Endothelial cell of umbilical vein (primary cell): Measurements from ENCODE around the gene TJP3. TPM values are rescaled to one million over a fixed set of nuclear protein-coding genes. Genes with fewer than 3 reads are reported as not detected.

ENCODE experiments used
- BruUV-seq: library from RNA; stranded (reverse); fragments of 400-500 nt; replicated peaks from 2 replicates; lab custom pipeline; 2021; lab: Mats Ljungman, UMichigan
- CTCF ChIA-PET: fragments of 300-600, 350-600 bp; sonication (Branson Sonifier 250); formaldehyde crosslinking; loops from one replicate; lab custom pipeline; 2021; ENCODE audit warnings: antibody characterized with exemption, inconsistent platforms; lab: Charles Lee
- POLR2A ChIA-PET: fragments of 300-600, 350-600 bp; sonication (Branson Sonifier 250); formaldehyde crosslinking; loops from one replicate; lab custom pipeline; 2021; ENCODE audit warnings: antibody characterized with exemption, inconsistent platforms; lab: Charles Lee
- DNase-seq: peaks from one replicate; pipeline ENCODE4 v3.0.0-alpha.2; 2011; ENCODE audit warnings: low read depth, low spot score
- FAIRE-seq: peaks from 2 replicates; lab custom pipeline; 2011; peaks lifted over from hg19 to GRCh38; lab: Jason Lieb, UNC
- H2AFZ ChIP-seq: 2 replicates; pipeline ENCODE4 v1.6.0; 2012; ENCODE audit warnings: low read depth, low read length, control low read depth, inconsistent platforms
- H3K27ac ChIP-seq: 2 replicates; pipeline ENCODE4 v1.5.1; 2011; ENCODE audit warnings: low read depth, mild to moderate bottlenecking, control low read depth, low read length, moderate library complexity; ENCODE audit not compliant: insufficient read depth
- H3K27me3 ChIP-seq, 2 experiments: 2 replicates each; pipeline versions ENCODE4 v1.6.0 to v1.6.1; 2011; ENCODE audit warnings: low read length in 2 of 2, mixed read lengths in 1 of 2; ENCODE audit not compliant: control insufficient read depth in 2 of 2, insufficient read depth in 2 of 2
- H3K36me3 ChIP-seq, 2 experiments: 2 replicates in 1 of 2; 3 replicates in 1 of 2; pipeline ENCODE4 v1.5.1; 2011; ENCODE audit warnings: low read length in 2 of 2, mild to moderate bottlenecking in 1 of 2, moderate library complexity in 1 of 2; ENCODE audit not compliant: control insufficient read depth in 2 of 2, insufficient read depth in 2 of 2; ENCODE audit errors: extremely low read depth in 1 of 2
- H3K4me1 ChIP-seq: 3 replicates; pipeline ENCODE4 v1.5.1; 2011; ENCODE audit warnings: mild to moderate bottlenecking, low read length; ENCODE audit not compliant: control insufficient read depth, insufficient read depth; ENCODE audit errors: extremely low read depth
- H3K4me2 ChIP-seq: 2 replicates; pipeline ENCODE4 v1.6.1; 2011; ENCODE audit warnings: low read length, control low read depth, mixed read lengths; ENCODE audit not compliant: insufficient read depth
- H3K4me3 ChIP-seq, 3 experiments: fragments of 200-600 bp in 1 of 3; sonication (generic), shearing (Covaris generic) in 1 of 3; replicated peaks in 1 of 3; 2 replicates each; pipeline ENCODE4 v1.5.1; 2011 to 2016; ENCODE audit warnings: control low read depth in 3 of 3, low read length in 3 of 3, mild to moderate bottlenecking in 2 of 3, inconsistent platforms in 1 of 3, low read depth in 1 of 3, moderate library complexity in 1 of 3; ENCODE audit not compliant: insufficient read depth in 1 of 3
- H3K79me2 ChIP-seq: 2 replicates; pipeline ENCODE4 v1.6.0; 2012; ENCODE audit warnings: low read length, inconsistent platforms; ENCODE audit not compliant: control insufficient read depth, insufficient read depth
- H3K9ac ChIP-seq: replicated peaks from 2 replicates; pipeline ENCODE3; 2011; ENCODE audit warnings: low read length, control low read depth; ENCODE audit not compliant: insufficient read depth; ENCODE audit errors: extremely low read depth
- H3K9me1 ChIP-seq: replicated peaks from 3 replicates; pipeline ENCODE4 v1.6.0; 2011; ENCODE audit warnings: mild to moderate bottlenecking, low read length; ENCODE audit not compliant: control insufficient read depth, insufficient read depth; ENCODE audit errors: extremely low read depth
- H3K9me3 ChIP-seq: replicated peaks from 2 replicates; pipeline ENCODE4 v1.5.1; 2012; ENCODE audit warnings: low read length, inconsistent platforms; ENCODE audit not compliant: control insufficient read depth, insufficient read depth
- H4K20me1 ChIP-seq: replicated peaks from 2 replicates; pipeline ENCODE3; 2011; ENCODE audit warnings: mild to moderate bottlenecking, low read length; ENCODE audit not compliant: control insufficient read depth, insufficient read depth; ENCODE audit errors: extremely low read depth
- CTCF ChIP-seq, 2 donors: IDR thresholded peaks; 1 replicate in 1 of 2; 2 replicates in 1 of 2; pipeline ENCODE4 v1.5.1; 2011; ENCODE audit warnings: low read length in 2 of 2, mild to moderate bottlenecking in 2 of 2, moderate library complexity in 2 of 2, control low read depth in 1 of 2, inconsistent platforms in 1 of 2, low read depth in 1 of 2; ENCODE audit not compliant: insufficient read depth in 1 of 2; ENCODE audit errors: extremely low read depth in 1 of 2
- EZH2 ChIP-seq: IDR thresholded peaks from 2 replicates; pipeline ENCODE4 v1.6.1; 2012; ENCODE audit warnings: borderline replicate concordance, low read depth, mild to moderate bottlenecking, moderate library complexity, low read length, inconsistent platforms; ENCODE audit not compliant: severe bottlenecking
- GATA2 ChIP-seq: IDR thresholded peaks from 2 replicates; pipeline ENCODE4 v1.7.0; 2011; ENCODE audit warnings: low read depth, mild to moderate bottlenecking, moderate library complexity, mixed read lengths, low read length; ENCODE audit not compliant: insufficient read length, insufficient read depth
- JUN ChIP-seq: IDR thresholded peaks from 2 replicates; pipeline ENCODE4 v1.6.1; 2011; ENCODE audit warnings: borderline replicate concordance, low read depth; ENCODE audit not compliant: insufficient read length, insufficient read depth
- MYC ChIP-seq: IDR thresholded peaks from one replicate; pipeline ENCODE4 v1.6.1; 2011; ENCODE audit warnings: mild to moderate bottlenecking, low read depth, low read length
- POLR2AphosphoS5 ChIP-seq: IDR thresholded peaks from 2 replicates; pipeline ENCODE4 v1.6.1; 2012; ENCODE audit warnings: low read depth, mild to moderate bottlenecking, control low read depth, low read length, moderate library complexity; ENCODE audit not compliant: insufficient read depth
- dilution Hi-C: fragments of 300-500 bp; cut with MboI; formaldehyde crosslinking; loops from one replicate; pipeline ENCODE4 v1.15.0; 2019; ENCODE audit warnings: low sequenced_read_pairs; ENCODE audit not compliant: extremely low pct_ligation_motif_present
- intact Hi-C: fragments of 100-400 bp; cut with micrococcal nuclease; formaldehyde crosslinking; loops from one replicate; pipeline ENCODE4 v1.10.0; 2022
- polyA plus RNA-seq, 4 experiments: library from polyadenylated mRNA; depleted of rRNA in 3 of 4; stranded (reverse) in 3 of 4; unstranded in 1 of 4; fragments of >200 nt; gene quantifications; 2 replicates each; pipeline versions ENCODE4 v1.2.1 to v1.2.3, GENCODE V29; 2011 to 2012; ENCODE audit warnings: missing spikeins in 1 of 4
- total RNA-seq: library from RNA; stranded (reverse); gene quantifications from 2 replicates; pipeline ENCODE4 v1.2.3, GENCODE V29; 2021

The TJP3 gene
- total and polyA plus RNA-seq, 2 donors (not counting 3 experiments of a cell fraction or from before 2014, with no cell fraction given) = 0.10 TPM; not detected in 1

DNA sequence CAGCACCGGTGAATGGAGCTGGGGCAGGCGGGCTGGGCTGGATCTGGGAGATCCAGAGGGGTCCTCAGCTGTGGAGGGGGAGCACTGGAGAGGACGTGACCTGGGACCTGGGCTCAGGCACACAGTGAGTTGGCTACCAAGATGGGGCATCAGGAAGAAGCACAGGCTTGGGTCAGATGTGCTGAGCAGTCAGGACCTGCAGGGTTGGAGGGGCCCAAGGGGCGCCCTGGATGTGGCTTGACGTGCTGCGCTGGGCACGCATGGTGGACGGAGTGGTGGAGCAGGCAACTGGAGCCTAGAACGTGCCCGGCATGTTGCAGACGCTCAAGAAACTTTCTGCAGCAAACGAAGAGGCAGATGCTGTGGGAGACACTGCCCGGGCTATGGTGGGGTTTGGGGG lies 28.6 kb upstream of the TJP3 start:
- ChIA-PET POLR2A (no interaction called here), CTCF (no interaction called here)
- FAIRE-seq (no peak), DNase-seq (no peak)
- Histone ChIP-seq H3K27ac (no peak overlapping the region), H2AFZ (no peak overlapping the region), H3K36me3 (peaks cover 0 to 2% of the 10 kb centered on the region in 2 experiments), H3K27me3 (no peaks in the 10 kb centered on the region), H3K9ac (no peak overlapping the region), H3K4me3 (no peak overlapping the region), H3K9me1 (no peaks in the 10 kb centered on the region), H3K79me2 (peaks cover 11% of the 10 kb centered on the region), H3K4me1 (peaks cover 14% of the 10 kb centered on the region), H3K4me2 (no peak overlapping the region), H4K20me1 (no peaks in the 10 kb centered on the region), H3K9me3 (no peaks in the 10 kb centered on the region)
- intact Hi-C loops (no loop called here), dilution Hi-C loops (no loop called here)
- BruUV-seq = no TSS peak
- no peak for TF ChIP-seq JUN
- no peak for TF ChIP-seq GATA2
- no peak for TF ChIP-seq MYC
- TF ChIP-seq CTCF (IDR thresholded peaks at IDR 0.05; ENCODE audit: extremely low read depth in 1 of 2, insufficient read depth in 1 of 2, low read depth in 1 of 2, low read length in 2 of 2) = no peak
- TF ChIP-seq POLR2AphosphoS5 = no peak

GRCh38 chr19:3680939-3681338 lies 27.2 kb upstream of the TJP3 start:
- intact Hi-C loops (no loop called here), dilution Hi-C loops (no loop called here)
- Histone ChIP-seq H3K9ac (no peak overlapping the region), H3K4me2 (no peak overlapping the region), H3K9me1 (no peaks in the 10 kb centered on the region), H2AFZ (no peak overlapping the region), H3K4me3 (no peak overlapping the region), H3K36me3 (peaks cover 0 to 2% of the 10 kb centered on the region in 2 experiments), H3K27me3 (no peaks in the 10 kb centered on the region), H3K4me1 (peaks cover 15% of the 10 kb centered on the region), H3K27ac (no peak overlapping the region), H3K79me2 (peaks cover 10% of the 10 kb centered on the region), H4K20me1 (no peaks in the 10 kb centered on the region), H3K9me3 (no peaks in the 10 kb centered on the region)
- TF ChIP-seq GATA2 (no peak), EZH2 (no peak), POLR2AphosphoS5 (no peak), MYC (no peak)
- DNase-seq = no peak
- BruUV-seq = no TSS peak
- no peak for FAIRE-seq
- ChIA-PET POLR2A (no interaction called here), CTCF (interaction anchor here (0.6 kb wide), 1 partner anchor 19 kb away, joined by 3 read pairs; the partner anchor contains the start of gene PIP5K1C)
